ENCODE measurements around the gene SEMA4D. TPM values are rescaled to one million over a fixed set of nuclear protein-coding genes. Genes with fewer than 3 reads are reported as not detected.

SEMA4D gene
- total RNA-seq, 2 donors from 2014 or later: 17.1 to 52.7 TPM

GRCh38 chr9:89368978-89369377, 128.9 kb downstream of the SEMA4D start:
- Histone ChIP-seq H3K4me3 (no peak overlapping the region), H3K27me3 (replicated peaks; ENCODE audit: insufficient read depth) (no peaks in the 10 kb centered on the region), H3K27ac (no peak overlapping the region), H3K4me1 (replicated peaks) (no peaks in the 10 kb centered on the region), H3K9me3 (no peaks in the 10 kb centered on the region), H3K36me3 (no peaks in the 10 kb centered on the region)
- TF ChIP-seq, protein P1, sequence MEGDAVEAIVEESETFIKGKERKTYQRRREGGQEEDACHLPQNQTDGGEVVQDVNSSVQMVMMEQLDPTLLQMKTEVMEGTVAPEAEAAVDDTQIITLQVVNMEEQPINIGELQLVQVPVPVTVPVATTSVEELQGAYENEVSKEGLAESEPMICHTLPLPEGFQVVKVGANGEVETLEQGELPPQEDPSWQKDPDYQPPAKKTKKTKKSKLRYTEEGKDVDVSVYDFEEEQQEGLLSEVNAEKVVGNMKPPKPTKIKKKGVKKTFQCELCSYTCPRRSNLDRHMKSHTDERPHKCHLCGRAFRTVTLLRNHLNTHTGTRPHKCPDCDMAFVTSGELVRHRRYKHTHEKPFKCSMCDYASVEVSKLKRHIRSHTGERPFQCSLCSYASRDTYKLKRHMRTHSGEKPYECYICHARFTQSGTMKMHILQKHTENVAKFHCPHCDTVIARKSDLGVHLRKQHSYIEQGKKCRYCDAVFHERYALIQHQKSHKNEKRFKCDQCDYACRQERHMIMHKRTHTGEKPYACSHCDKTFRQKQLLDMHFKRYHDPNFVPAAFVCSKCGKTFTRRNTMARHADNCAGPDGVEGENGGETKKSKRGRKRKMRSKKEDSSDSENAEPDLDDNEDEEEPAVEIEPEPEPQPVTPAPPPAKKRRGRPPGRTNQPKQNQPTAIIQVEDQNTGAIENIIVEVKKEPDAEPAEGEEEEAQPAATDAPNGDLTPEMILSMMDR (IDR thresholded peaks at IDR 0.05): no peak
- no peak for TF ChIP-seq POLR2AphosphoS5 (IDR thresholded peaks at IDR 0.05)
- TF ChIP-seq POLR2A (IDR thresholded peaks at IDR 0.05): no peak
- DNase-seq (ENCODE audit: low spot score): no peak
- WGBS: 83% methylated on average over 8 of the region's 8 CpGs
- intact Hi-C loops (cut with DNase I): no loop called here

GRCh38 chr9:89368550-89368949, 129.4 kb downstream of the SEMA4D start:
- intact Hi-C loops (cut with DNase I): no loop called here
- no peaks in the 10 kb centered on the region for H3K4me1 ChIP-seq (replicated peaks)
- 81% methylated on average over 7 of the region's 7 CpGs for WGBS

GRCh38 chr9:89367726-89368437, 130.0 kb downstream of the SEMA4D start:
- DNase-seq (ENCODE audit: low spot score): no peak
- TF ChIP-seq POLR2A (IDR thresholded peaks at IDR 0.05) (no peak), POLR2AphosphoS5 (IDR thresholded peaks at IDR 0.05) (no peak)
- TF ChIP-seq, protein P1 (IDR thresholded peaks at IDR 0.05): no peak
- H3K9me3 ChIP-seq: no peaks in the 10 kb centered on the region
- no peaks in the 10 kb centered on the region for H3K4me1 ChIP-seq (replicated peaks)
- WGBS: 85% methylated on average over 14 of the region's 14 CpGs
- no peak overlapping the region for H3K4me3 ChIP-seq
- no peaks in the 10 kb centered on the region for H3K36me3 ChIP-seq
- intact Hi-C loops (cut with DNase I): no loop called here
- H3K27me3 ChIP-seq (replicated peaks; ENCODE audit: insufficient read depth): no peaks in the 10 kb centered on the region
- no peak overlapping the region for H3K27ac ChIP-seq

More at GRCh38 chr9:89368550-89368949, 129.4 kb downstream of the SEMA4D start:
- no peak for DNase-seq (ENCODE audit: low spot score)
- Histone ChIP-seq H3K27me3 (replicated peaks; ENCODE audit: insufficient read depth) (no peaks in the 10 kb centered on the region), H3K9me3 (no peaks in the 10 kb centered on the region), H3K27ac (no peak overlapping the region), H3K36me3 (no peaks in the 10 kb centered on the region), H3K4me3 (no peak overlapping the region)
- no peak for TF ChIP-seq POLR2A (IDR thresholded peaks at IDR 0.05)
- TF ChIP-seq, protein P1 (IDR thresholded peaks at IDR 0.05): no peak
- TF ChIP-seq POLR2AphosphoS5 (IDR thresholded peaks at IDR 0.05): no peak

GRCh38 chr9:89367281-89367680, 130.6 kb downstream of the SEMA4D start:
- intact Hi-C loops (cut with DNase I): no loop called here
- no peak overlapping the region for H3K27ac ChIP-seq
- DNase-seq (ENCODE audit: low spot score): no peak
- WGBS: 90% methylated on average over 3 of the region's 4 CpGs
- no peak overlapping the region for H3K4me3 ChIP-seq
- no peaks in the 10 kb centered on the region for H3K9me3 ChIP-seq
- no peaks in the 10 kb centered on the region for H3K4me1 ChIP-seq (replicated peaks)
- H3K36me3 ChIP-seq: no peaks in the 10 kb centered on the region
- no peaks in the 10 kb centered on the region for H3K27me3 ChIP-seq (replicated peaks; ENCODE audit: insufficient read depth)
- TF ChIP-seq, protein P1 (IDR thresholded peaks at IDR 0.05): no peak
- TF ChIP-seq POLR2AphosphoS5 (IDR thresholded peaks at IDR 0.05) (no peak), POLR2A (IDR thresholded peaks at IDR 0.05) (no peak)

- 96% methylated on average over 3 of the region's 3 CpGs for WGBS
- intact Hi-C loops (cut with DNase I): no loop called here
- no peaks in the 10 kb centered on the region for H3K4me1 ChIP-seq (replicated peaks)
- H3K27ac ChIP-seq: no peak overlapping the region
- no peak for DNase-seq (ENCODE audit: low spot score)
- peaks cover 0 to 4% of the 10 kb centered on the region in 2 donors for H3K36me3 ChIP-seq
- H3K27me3 ChIP-seq (replicated peaks; ENCODE audit: insufficient read depth): no peaks in the 10 kb centered on the region
- no peaks in the 10 kb centered on the region for H3K9me3 ChIP-seq
- no peak for TF ChIP-seq POLR2AphosphoS5 (IDR thresholded peaks at IDR 0.05)
- TF ChIP-seq, protein P1 (IDR thresholded peaks at IDR 0.05): no peak
- no peak for TF ChIP-seq POLR2A (IDR thresholded peaks at IDR 0.05)
- H3K4me3 ChIP-seq: no peak overlapping the region
Measured at GRCh38 chr9:89366711-89367110, 131.2 kb downstream of the SEMA4D start.

Measured in prostate gland (tissue), 2 donors.